Measurements from ENCODE around the gene ZNF681. TPM values are rescaled to one million over a fixed set of nuclear protein-coding genes. Genes with fewer than 3 reads are reported as not detected.
"Not testable (repeated sequence)": the region's sequence is repeated elsewhere in the genome, so short reads cannot be mapped to it uniquely, and the experiment has no call there.

Gene ZNF681
- total RNA-seq, 2 donors from 2014 or later, result 2.9 to 3.0 TPM

DNA sequence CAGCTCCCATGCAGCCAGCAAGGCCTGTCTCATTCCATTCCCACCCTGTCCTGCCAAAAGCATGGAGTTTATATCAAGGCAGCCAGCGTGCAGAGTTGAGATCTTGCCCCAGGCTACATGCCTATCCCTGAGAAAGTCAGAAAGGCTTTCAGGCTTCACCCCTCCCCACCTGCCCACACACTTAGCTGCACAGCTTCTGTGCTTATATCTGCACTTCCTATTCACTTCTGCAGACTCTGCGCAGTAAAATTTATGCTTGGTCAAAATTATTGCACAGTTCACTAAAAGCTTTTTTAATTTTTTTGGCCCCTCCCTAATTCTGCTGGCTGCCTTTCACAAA lies 59.2 kb downstream of the ZNF681 start:
- no peaks in the 10 kb centered on the region for H3K9me3 Mint-ChIP-seq
- H3K27ac Mint-ChIP-seq, result no peak overlapping the region
- H3K4me3 Mint-ChIP-seq, result no peak overlapping the region
- peaks cover 7 to 14% of the 10 kb centered on the region in 2 donors for H3K27me3 Mint-ChIP-seq
- no peak for DNase-seq (ENCODE audit: low spot score)
- ATAC-seq, result no peak
- no peaks in the 10 kb centered on the region for H3K36me3 Mint-ChIP-seq
- no peaks in the 10 kb centered on the region for H3K4me1 Mint-ChIP-seq (ENCODE audit: low read depth in 2 of 2)

DNA sequence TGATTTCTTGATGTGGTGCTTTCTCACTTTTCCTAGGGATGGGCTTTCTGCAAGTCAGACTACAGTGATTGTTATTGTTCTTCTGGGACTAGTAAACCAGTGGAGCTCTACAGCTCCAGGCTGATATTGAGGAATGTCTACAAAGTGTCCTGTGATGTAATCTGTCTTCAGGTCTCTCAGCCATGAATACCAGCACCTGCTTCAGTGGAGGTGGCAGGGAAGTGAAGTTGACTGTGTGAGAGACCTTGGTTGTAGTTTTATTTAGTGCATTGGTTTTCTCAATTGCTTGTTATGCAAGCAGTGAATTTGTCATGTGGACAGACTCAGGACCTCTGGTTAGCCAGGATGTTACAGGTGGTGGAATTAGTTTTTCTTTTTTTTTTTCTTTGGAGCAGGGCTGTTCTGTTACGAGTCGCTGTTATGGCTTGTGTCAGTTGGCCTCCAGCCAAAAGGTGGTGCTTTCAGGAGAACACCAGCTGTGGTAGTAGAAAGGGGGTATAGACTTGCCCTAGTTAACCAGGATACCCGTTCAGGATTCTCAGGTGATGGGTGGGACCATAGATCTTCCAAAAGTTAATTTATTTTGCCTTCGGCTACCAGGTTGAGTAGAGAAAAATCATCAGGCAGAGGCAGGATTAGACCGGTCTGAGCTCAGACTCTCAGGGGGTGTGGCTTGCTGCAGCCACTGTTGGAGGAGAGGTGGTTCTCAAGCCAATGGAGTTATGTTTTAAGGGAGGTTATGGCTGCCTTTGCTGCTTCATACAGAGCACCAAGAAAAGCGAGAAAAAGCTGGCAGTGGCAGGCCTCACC lies 59.8 kb downstream of the ZNF681 start:
- Mint-ChIP-seq H3K4me3 (no peak overlapping the region), H3K9me3 (no peaks in the 10 kb centered on the region)
- no peak for DNase-seq (ENCODE audit: low spot score)

DNA sequence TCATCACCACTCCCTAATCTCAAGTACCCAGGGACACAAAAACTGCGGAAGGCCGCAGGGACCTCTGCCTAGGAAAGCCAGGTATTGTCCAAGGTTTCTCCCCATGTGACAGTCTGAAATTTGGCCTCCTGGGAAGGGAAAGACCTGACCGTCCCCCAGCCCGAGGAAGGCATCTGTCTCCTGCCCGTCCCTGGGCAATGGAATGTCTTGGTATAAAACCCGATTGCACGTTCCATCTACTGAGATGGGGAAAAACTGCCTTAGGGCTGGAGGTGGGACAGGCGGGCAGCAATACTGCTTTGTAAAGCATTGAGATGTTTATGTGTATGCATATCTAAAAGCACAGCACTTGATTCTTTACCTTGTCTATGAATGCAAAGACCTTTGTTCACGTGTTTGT lies 65.8 kb downstream of the ZNF681 start:
- H3K4me3 Mint-ChIP-seq; ATAC-seq; H3K36me3 Mint-ChIP-seq; H3K27ac Mint-ChIP-seq; H3K9me3 Mint-ChIP-seq; H3K4me1 Mint-ChIP-seq (ENCODE audit: low read depth in 2 of 2); DNase-seq (ENCODE audit: low spot score): not testable (repeated sequence)
- H3K27me3 Mint-ChIP-seq, result peaks cover 4 to 13% of the 10 kb centered on the region in 2 donors

More for the DNA sequence above, 59.8 kb downstream of the ZNF681 start:
- Mint-ChIP-seq H3K4me1 (ENCODE audit: low read depth in 2 of 2) (no peaks in the 10 kb centered on the region), H3K27ac (no peak overlapping the region), H3K27me3 (peaks cover 7 to 16% of the 10 kb centered on the region in 2 donors), H3K36me3 (no peaks in the 10 kb centered on the region)
- ATAC-seq, result no peak

Other genes with a start within 250 kb of the ZNF681 start
- 10 to 100 TPM; 17.7 to 18.0 TPM for gene ZNF675, start 71.7 kb downstream of the ZNF681 start, total RNA-seq
- 10 to 100 TPM in 1 of 2 donors, 1 to 10 TPM in 1; 9.2 to 14.9 TPM for gene ZNF726, start 156.0 kb upstream of the ZNF681 start, total RNA-seq

Measured in natural killer cell treated with Interleukin-12 subunit alpha and Interleukin-12 subunit beta and Interleukin-15 and Interleukin-18, amount 100 ng/mL, for 72 hours (primary cell).